ENCODE measurements around the gene PTPRH. TPM values are rescaled to one million over a fixed set of nuclear protein-coding genes. Genes with fewer than 3 reads are reported as not detected.
"Not testable (repeated sequence)": the region's sequence is repeated elsewhere in the genome, so short reads cannot be mapped to it uniquely, and the experiment has no call there.

The PTPRH gene
- total RNA-seq, 1 donor from 2014 or later = not detected

GRCh38 chr19:55193481-55193880 is 15.8 kb downstream of the PTPRH start:
- intact Hi-C loops (cut with micrococcal nuclease) = no loop called here

- intact Hi-C loops (cut with micrococcal nuclease) = no loop called here
Observed at GRCh38 chr19:55189403-55189835, 19.9 kb downstream of the PTPRH start.

- intact Hi-C loops (cut with micrococcal nuclease) = no loop called here
Observed at GRCh38 chr19:55188625-55189024, 20.7 kb downstream of the PTPRH start.

- intact Hi-C loops (cut with micrococcal nuclease) = no loop called here
Observed at GRCh38 chr19:55186080-55186479, 23.2 kb downstream of the PTPRH start.

GRCh38 chr19:55181740-55182139 is 27.6 kb downstream of the PTPRH start:
- intact Hi-C loops (cut with micrococcal nuclease) = no loop called here

GRCh38 chr19:55179606-55180484 is 29.5 kb downstream of the PTPRH start, which contains the start of gene SYT5:
SYT5 (minus strand) TSS chr19:55180289; CDS start chr19:55179041, 1,248 bp downstream.
- intact Hi-C loops (cut with micrococcal nuclease) = loop anchor here (1.0 to 5.0 kb wide), 2 partner anchors 77 to 228 kb away; partner anchors contain the start of gene PPP6R1

- intact Hi-C loops (cut with micrococcal nuclease) = loop anchor here (5.0 kb wide), 1 partner anchor 78 kb away; the partner anchor contains the start of gene PPP6R1
Observed at GRCh38 chr19:55178781-55179599, 30.3 kb downstream of the PTPRH start.

GRCh38 chr19:55176076-55176475 is 33.2 kb downstream of the PTPRH start:
- intact Hi-C loops (cut with micrococcal nuclease) = loop anchor here (5.0 kb wide), 1 partner anchor 81 kb away; the partner anchor contains the start of gene PPP6R1

- intact Hi-C loops (cut with micrococcal nuclease) = loop anchor here (5.0 kb wide), 1 partner anchor 82 kb away; the partner anchor contains the start of gene PPP6R1
Observed at GRCh38 chr19:55175117-55175867, 34.0 kb downstream of the PTPRH start.

- intact Hi-C loops (cut with micrococcal nuclease) = loop anchor here (5.0 kb wide), 1 partner anchor 83 kb away; the partner anchor contains the start of gene PPP6R1
Observed at GRCh38 chr19:55174425-55175116, 34.7 kb downstream of the PTPRH start.

GRCh38 chr19:55173714-55174409 is 35.4 kb downstream of the PTPRH start:
- intact Hi-C loops (cut with micrococcal nuclease) = no loop called here

GRCh38 chr19:55173186-55173713 is 36.1 kb downstream of the PTPRH start:
- intact Hi-C loops (cut with micrococcal nuclease) = no loop called here

- intact Hi-C loops (cut with micrococcal nuclease) = no loop called here
Observed at GRCh38 chr19:55172741-55173140, 36.6 kb downstream of the PTPRH start.

- intact Hi-C loops (cut with micrococcal nuclease) = not testable (repeated sequence)
Observed at GRCh38 chr19:55172318-55172717, 37.0 kb downstream of the PTPRH start.

- intact Hi-C loops (cut with micrococcal nuclease) = no loop called here
Observed at GRCh38 chr19:55171440-55171839, 37.9 kb downstream of the PTPRH start.

- intact Hi-C loops (cut with micrococcal nuclease) = loop anchor here (10.0 kb wide), 2 partner anchors 84 to 246 kb away; no protein-coding TSS in a partner anchor
Observed at GRCh38 chr19:55169136-55169535, 40.2 kb downstream of the PTPRH start.

- intact Hi-C loops (cut with micrococcal nuclease) = loop anchor here (2.0 to 10.0 kb wide), 3 partner anchors 50 to 248 kb away; partner anchors contain the start of gene PPP1R12C
Observed at GRCh38 chr19:55166530-55167268, 42.6 kb downstream of the PTPRH start, which contains the start of gene DNAAF3. DNAAF3 (minus strand) TSS chr19:55166613; CDS start chr19:55166413, 200 bp downstream.

GRCh38 chr19:55165952-55166529 is 43.3 kb downstream of the PTPRH start:
- intact Hi-C loops (cut with micrococcal nuclease) = loop anchor here (2.0 to 10.0 kb wide), 3 partner anchors 49 to 249 kb away; partner anchors contain the start of gene PPP1R12C
